AG04450 (cell line): ENCODE results near the gene PRKN. TPM values are rescaled to one million over a fixed set of nuclear protein-coding genes. Genes with fewer than 3 reads are reported as not detected.

ENCODE experiments used
- CTCF ChIA-PET: fragments of 300-600, 350-600 bp; formaldehyde crosslinking; extraction: SDS; loops from one replicate; lab custom pipeline; 2022; ENCODE audit warnings: antibody characterized with exemption, inconsistent platforms; lab: Charles Lee
- POLR2A ChIA-PET: fragments of 350-600 bp; formaldehyde crosslinking; extraction: SDS; loops from one replicate; lab custom pipeline; 2021; ENCODE audit warnings: antibody characterized with exemption, inconsistent platforms; lab: Yijun Ruan, JAX
- DNase-seq: peaks from one replicate; pipeline ENCODE4 v3.0.0-alpha.2; 2011; ENCODE audit warnings: low read depth, low spot score
- H3K27ac ChIP-seq: one replicate; pipeline ENCODE4 v1.5.1; 2012; ENCODE audit warnings: low read depth, low read length, control low read depth
- H3K27me3 ChIP-seq: one replicate; pipeline ENCODE4 v1.6.0; 2012; ENCODE audit warnings: low read length; ENCODE audit not compliant: control insufficient read depth, insufficient read depth
- H3K4me3 ChIP-seq: 2 replicates; pipeline ENCODE4 v1.5.1; 2011; ENCODE audit warnings: mild to moderate bottlenecking, low read depth, low read length, control low read depth
- H3K9me3 ChIP-seq: 2 replicates; pipeline ENCODE4 v1.5.1; 2012; ENCODE audit warnings: low read length; ENCODE audit not compliant: control insufficient read depth, insufficient read depth
- polyA plus RNA-seq: library from polyadenylated mRNA; depleted of rRNA; stranded (reverse); fragments of >200 nt; gene quantifications from 2 replicates; pipeline ENCODE4 v1.2.3, GENCODE V29; 2011
- TF ChIP-seq, protein P1 (sequence below): IDR thresholded peaks from 2 replicates; pipeline ENCODE4 v1.5.1; 2011; ENCODE audit warnings: low read depth, low read length, control low read depth, inconsistent platforms

The PRKN gene
- polyA plus RNA-seq, 1 experiment = not detected

DNA sequence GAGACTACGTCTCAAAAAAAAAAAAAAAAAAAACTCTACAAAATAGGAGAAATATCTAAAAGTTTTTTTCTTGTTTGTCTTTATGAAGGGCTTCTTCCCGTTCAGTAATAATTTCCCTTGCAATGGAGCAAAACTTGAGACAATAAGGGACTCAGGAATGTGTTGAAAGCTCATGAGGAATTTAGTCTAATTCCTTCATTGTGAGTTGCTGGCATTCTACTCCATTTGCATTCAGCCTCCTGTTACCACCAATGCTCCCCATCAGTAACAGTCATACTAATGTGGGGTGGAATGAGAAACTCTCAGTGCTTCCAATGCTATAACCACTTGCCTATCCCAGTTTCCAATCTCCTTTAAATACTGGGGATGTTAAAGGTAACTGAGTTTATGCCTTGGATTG, 877.0 kb downstream of the PRKN start:
- TF ChIP-seq, protein P1, sequence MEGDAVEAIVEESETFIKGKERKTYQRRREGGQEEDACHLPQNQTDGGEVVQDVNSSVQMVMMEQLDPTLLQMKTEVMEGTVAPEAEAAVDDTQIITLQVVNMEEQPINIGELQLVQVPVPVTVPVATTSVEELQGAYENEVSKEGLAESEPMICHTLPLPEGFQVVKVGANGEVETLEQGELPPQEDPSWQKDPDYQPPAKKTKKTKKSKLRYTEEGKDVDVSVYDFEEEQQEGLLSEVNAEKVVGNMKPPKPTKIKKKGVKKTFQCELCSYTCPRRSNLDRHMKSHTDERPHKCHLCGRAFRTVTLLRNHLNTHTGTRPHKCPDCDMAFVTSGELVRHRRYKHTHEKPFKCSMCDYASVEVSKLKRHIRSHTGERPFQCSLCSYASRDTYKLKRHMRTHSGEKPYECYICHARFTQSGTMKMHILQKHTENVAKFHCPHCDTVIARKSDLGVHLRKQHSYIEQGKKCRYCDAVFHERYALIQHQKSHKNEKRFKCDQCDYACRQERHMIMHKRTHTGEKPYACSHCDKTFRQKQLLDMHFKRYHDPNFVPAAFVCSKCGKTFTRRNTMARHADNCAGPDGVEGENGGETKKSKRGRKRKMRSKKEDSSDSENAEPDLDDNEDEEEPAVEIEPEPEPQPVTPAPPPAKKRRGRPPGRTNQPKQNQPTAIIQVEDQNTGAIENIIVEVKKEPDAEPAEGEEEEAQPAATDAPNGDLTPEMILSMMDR = no peak
- no peak overlapping the region for H3K27ac ChIP-seq
- POLR2A ChIA-PET = no interaction called here

DNA sequence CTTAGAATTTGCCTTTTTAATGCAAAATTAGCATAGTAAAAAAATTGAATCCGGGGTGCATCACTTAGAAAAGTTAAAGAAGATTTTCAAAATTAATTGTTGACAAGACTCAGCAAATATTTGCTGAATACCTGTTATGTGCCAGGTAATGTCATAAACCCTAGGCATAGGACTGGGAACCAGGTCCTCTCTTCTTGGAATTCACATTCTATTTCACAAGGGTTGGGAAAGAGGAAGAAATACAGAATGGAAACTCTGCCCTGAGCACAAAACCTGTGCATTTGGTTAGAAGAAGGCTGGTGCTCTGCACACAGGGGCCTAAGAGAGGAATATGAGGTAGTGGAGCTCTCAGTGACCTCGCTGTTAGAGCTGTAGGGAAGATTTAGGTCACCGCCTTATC, 879.9 kb downstream of the PRKN start:
- DNase-seq = no peak
- TF ChIP-seq, protein P1 = no peak
- ChIA-PET CTCF (no interaction called here), POLR2A (no interaction called here)
- Histone ChIP-seq H3K9me3 (peaks cover 24% of the 10 kb centered on the region), H3K4me3 (no peak overlapping the region), H3K27me3 (no peaks in the 10 kb centered on the region), H3K27ac (no peak overlapping the region)

More for the DNA sequence above, 877.0 kb downstream of the PRKN start:
- H3K27me3 ChIP-seq = no peaks in the 10 kb centered on the region
- no peak for DNase-seq
- H3K4me3 ChIP-seq = no peak overlapping the region
- peaks cover 21% of the 10 kb centered on the region for H3K9me3 ChIP-seq
- CTCF ChIA-PET = no interaction called here

DNA sequence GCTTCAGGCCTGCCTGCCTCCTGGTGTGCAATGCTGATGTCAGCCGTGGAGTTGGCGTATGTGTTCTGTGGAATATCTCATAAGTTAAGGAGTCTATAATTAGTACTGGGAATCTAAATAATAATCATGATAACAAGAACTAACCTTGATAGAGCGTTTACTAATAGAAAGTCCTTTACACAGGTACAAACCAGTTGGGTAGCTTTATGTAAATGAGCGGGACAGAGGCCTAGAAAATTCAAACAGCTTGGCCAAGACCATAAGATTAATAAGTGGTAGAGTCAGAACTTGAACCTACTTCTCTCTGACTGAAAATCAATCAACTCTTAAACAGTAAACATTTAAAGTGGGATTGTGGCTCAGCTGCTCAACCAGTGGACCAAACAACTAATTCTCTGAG, 882.8 kb downstream of the PRKN start:
- POLR2A ChIA-PET = no interaction called here
- peaks cover 13% of the 10 kb centered on the region; the same call in 1 of the 2 replicates for H3K9me3 ChIP-seq
- no peaks in the 10 kb centered on the region for H3K27me3 ChIP-seq
- no peak overlapping the region for H3K4me3 ChIP-seq
- no peak overlapping the region for H3K27ac ChIP-seq
- no peak for DNase-seq
- TF ChIP-seq, protein P1 = no peak
- CTCF ChIA-PET = no interaction called here

DNA sequence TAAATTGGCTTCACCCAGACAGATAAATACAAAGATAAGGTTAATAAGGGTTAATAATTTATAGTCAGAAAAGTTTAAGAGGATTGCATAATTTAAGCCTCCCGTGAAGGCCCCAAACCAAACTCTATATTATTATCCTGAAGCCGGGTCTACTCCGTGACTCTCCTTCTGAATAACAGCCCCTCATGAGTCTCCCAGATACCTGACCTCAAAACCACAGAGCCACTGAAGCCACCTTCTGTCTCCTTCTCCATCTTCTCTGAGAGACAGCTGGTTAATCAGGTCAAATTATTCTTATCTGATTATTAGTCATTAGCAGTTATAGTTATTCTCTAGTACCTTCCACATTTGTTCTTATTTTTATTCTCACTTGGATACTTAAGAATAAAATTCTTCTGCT, 884.5 kb downstream of the PRKN start:
- Histone ChIP-seq H3K4me3 (no peak overlapping the region), H3K27me3 (no peaks in the 10 kb centered on the region), H3K9me3 (peaks cover 15% of the 10 kb centered on the region), H3K27ac (no peak overlapping the region)
- TF ChIP-seq, protein P1 = no peak
- POLR2A ChIA-PET = no interaction called here
- DNase-seq = no peak
- CTCF ChIA-PET = interaction anchor here (0.6 kb wide), 1 partner anchor 42 kb away, joined by 4 read pairs; no protein-coding TSS in a partner anchor

DNA sequence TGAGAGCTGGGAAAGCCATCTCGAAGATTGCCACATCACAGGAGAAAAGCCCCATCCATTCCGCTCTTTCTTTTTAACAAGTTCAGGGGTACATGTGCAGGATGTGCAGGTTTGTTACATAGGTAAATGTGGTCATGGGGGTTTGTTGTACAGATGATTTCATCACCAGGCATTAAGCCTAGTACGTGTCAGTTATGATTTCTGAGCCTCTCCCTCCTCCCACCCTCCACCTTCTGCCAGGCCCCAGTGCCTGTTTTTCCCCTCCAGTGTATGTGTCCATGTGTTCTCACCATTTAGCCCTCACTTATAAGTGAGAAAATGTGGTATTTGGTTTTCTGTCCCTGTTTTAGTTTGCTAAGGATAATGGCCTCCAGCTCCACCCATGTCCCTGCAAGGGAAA, 887.2 kb downstream of the PRKN start:
- TF ChIP-seq, protein P1 = no peak
- CTCF ChIA-PET = no interaction called here
- Histone ChIP-seq H3K27me3 (no peaks in the 10 kb centered on the region), H3K27ac (no peak overlapping the region), H3K9me3 (peaks cover 12% of the 10 kb centered on the region), H3K4me3 (no peak overlapping the region)
- DNase-seq = no peak
- POLR2A ChIA-PET = no interaction called here
